GM19025 (cell line): ENCODE measurements around the gene CNTNAP2.

Experiments used
- ATAC-seq: cut with Tn5 transposase; IDR thresholded peaks from one replicate; pipeline ENCODE4 v1.9.1; 2021; ENCODE audit warnings: mild to moderate bottlenecking, low read depth, moderate library complexity; ENCODE audit not compliant: unreplicated experiment

Gene CNTNAP2

DNA sequence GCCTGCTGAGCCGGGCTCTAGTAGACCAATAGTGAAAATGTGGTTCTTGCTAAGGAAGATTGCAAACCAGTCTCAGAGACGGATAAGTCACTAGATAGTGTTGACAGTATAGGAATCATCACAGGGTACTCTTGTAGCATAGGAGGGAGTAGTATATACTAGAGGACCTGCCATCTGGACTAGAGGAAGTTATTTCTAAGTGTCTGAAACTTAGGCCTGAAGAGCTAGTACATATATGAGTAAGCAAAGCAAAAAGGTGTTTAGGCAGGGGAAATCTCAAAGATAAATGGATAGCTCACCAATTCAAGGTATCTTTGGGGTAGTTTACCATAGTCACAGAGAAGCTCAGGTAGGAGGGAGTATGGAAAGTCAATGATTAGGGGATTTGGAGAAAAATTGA is 428.1 kb downstream of the CNTNAP2 start:
- ATAC-seq, result no peak

DNA sequence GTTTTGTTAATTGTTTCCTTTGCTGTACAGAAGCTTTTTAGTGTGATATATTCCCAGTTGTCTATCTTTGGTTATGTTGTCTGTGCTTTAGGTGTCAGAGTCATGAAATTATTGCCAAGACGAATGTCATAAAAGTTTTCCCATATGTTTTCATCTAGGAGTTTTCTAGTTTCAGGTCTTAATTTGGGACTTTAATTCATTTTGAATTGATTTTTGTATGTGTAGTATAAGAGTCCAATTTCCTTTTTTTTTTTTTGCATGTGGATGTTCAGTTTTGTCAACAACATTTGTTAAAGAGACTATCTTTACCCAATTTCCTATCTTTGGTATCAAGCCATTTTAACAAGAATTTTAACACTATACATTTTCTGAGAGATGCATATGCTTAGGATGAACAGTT is 432.2 kb downstream of the CNTNAP2 start:
- ATAC-seq, result no peak

DNA sequence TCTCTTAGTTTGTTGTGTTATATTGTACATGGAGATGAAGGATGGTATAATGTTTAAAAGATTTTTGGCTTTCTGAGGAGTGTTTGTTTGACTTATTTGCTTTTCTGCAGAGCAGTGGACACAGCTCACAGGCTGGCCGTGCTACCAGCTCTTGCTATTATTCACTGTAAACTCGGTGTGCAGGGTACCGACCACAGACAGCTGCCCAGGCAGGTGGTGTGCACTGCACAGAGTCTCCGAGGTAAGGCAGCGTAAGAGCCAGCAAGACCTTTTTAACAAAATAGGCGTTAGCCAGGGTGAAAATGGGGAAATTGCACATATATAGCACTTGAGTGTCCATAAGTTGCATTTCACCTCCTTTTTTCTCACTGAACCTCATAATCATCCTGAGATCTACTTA is 438.0 kb downstream of the CNTNAP2 start:
- no peak for ATAC-seq

DNA sequence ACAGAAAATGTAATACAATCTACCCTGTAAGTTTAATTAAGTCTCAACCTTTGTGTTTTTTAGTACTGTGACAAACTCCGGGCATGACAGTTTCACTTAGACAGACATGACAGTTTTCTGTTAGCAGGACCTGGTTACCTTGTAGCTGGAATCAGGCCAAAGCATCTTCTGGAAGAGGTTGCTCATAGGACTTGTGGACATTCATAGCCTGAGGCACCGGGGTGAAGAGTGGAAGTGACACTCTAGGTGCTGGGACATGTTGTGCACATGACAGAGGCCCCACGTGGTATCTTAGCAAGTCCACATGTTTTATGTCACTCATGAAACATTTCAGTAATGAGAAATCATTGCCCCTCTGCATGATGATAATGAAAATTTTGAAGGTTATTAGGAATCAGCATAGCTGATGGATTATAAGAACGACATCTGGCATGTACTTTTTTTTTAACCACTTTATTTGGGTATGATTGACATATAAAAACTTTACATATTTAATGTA is 441.4 kb downstream of the CNTNAP2 start:
- no peak for ATAC-seq

DNA sequence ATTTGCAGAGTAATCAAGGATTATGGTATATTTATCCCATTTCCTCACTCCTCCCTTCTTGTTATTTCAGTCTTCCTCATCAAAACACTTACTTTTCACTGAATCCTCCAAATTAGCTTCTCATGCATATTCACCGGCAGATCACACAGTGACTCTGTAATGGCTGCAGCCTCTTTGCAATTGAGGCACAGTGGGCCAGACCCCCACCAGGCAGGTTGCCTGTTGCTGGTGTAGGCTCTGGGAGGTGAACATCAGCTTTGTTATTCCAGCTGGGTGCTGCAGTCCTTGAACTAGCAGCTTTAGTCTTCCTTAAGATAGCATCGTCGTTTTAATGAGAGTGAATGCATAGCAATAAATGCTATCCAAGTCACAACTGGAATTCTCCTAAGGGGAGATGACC is 449.3 kb downstream of the CNTNAP2 start:
- no peak for ATAC-seq

- ATAC-seq, result no peak
Measured at GRCh38 chr7:146575903-146576302, 459.3 kb downstream of the CNTNAP2 start.

DNA sequence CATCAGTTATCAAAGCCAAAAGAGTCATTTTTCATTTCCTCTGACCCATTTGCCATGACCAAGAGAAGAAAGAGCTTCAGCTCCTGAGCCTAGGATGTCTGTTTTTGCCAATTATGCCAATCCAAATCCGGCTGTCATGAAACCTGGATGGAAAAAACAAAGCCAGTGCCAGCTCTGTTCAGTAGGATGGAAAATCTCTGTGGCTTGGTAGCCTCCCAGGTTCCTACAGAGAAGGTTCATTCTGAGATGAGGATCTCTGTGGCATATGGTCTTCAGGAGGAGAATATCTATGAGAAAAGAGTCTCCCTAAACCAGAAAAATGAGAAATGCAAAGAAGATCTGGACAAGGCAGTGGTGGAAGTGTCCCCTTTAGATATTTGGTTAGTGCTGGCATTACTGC is 475.4 kb downstream of the CNTNAP2 start:
- no peak for ATAC-seq

- no peak for ATAC-seq
Measured at GRCh38 chr7:146606628-146607027, 490.0 kb downstream of the CNTNAP2 start.

DNA sequence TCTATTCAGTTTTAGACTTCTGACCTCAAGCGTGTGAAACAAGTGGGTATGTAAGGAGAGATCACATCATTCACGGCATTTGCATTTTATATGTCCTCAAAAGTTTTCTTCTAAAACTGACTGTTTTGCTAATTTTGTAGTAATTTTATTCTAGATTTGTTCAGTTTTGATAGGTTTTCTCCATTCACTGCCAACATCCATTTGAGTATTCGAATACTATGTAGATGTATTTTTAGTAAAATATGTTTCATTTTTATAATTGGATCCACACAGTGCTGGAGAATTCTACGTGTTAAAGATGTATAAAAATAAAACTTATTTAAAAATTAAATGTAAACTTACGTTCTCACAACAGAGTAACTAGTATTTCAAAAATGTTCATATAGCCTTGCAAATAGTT is 503.0 kb downstream of the CNTNAP2 start:
- no peak for ATAC-seq

DNA sequence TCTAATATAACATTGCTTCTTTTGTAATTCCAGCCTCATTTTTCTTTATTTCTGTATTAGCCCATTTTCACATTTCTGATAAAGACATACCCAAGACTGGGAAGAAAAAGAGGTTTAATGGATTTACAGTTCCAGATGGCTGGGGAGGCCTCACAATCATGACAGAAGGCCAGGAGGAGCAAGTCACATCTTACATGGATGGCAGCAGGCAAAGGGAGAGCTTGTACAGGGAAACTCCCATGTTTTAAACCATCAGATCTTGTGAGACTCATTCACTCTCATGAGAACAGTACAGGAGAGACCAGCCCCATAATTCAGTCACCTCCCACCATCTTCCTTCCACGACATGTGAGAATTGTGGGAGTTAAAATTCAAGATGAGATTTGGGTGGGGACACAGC is 510.3 kb downstream of the CNTNAP2 start:
- no peak for ATAC-seq

GRCh38 chr7:146635205-146636032 is 518.8 kb downstream of the CNTNAP2 start:
- ATAC-seq, result no peak

DNA sequence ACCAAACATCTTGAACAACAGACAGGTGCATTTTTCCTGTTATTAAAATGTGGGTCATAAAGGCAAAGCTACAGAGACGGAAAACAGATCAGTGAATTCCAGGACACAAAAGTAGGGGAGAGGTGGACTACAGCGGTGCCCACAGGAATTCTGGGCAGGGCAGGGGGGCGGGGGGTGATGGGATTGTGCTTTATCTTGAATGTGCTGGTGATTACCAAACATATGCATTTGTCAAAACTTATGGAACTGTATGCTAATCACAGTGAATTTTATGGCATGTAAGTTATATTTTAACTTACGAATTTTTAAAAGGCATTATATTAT is 519.4 kb downstream of the CNTNAP2 start:
- no peak for ATAC-seq

DNA sequence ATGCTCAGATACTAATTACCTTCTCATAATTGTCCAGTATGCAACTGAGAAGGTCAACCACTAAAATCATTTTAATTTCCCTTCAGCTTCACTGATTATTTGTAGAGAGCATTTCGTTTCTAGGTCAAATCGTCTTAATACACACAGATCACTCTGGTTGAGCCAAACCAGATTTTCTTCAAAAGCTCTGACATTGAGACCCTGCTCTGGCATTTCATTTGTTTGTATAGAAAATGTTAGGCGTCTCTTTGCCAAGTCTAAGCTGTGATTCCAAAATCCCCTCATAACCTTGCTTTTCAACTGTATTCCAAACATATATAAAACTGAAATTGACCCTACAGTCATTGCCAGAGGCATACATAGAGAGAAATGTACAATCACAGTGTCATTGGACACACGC is 520.0 kb downstream of the CNTNAP2 start:
- no peak for ATAC-seq

DNA sequence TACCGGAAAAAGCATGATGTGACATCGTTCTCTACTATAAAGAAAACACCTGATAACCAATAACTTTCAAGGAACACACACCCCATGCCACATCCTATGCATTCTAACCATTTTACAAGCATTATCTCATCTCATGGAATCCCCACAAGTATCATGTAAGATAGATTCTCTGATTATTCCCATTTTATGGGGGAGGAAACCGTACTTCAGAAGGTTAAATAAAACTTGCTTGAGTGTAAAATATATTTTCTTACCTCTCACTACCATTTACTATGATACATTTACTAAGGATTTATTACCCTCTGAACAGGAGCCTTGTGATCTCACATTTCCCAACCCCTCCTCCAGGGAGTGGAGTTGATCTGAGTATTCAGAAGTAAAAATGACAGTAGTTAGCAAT is 522.7 kb downstream of the CNTNAP2 start:
- no peak for ATAC-seq

- no peak for ATAC-seq
Measured at GRCh38 chr7:146641491-146641890, 524.9 kb downstream of the CNTNAP2 start.

- ATAC-seq, result no peak
Measured at GRCh38 chr7:146645383-146645976, 528.9 kb downstream of the CNTNAP2 start.

- no peak for ATAC-seq
Measured at GRCh38 chr7:146647445-146647844, 530.8 kb downstream of the CNTNAP2 start.

DNA sequence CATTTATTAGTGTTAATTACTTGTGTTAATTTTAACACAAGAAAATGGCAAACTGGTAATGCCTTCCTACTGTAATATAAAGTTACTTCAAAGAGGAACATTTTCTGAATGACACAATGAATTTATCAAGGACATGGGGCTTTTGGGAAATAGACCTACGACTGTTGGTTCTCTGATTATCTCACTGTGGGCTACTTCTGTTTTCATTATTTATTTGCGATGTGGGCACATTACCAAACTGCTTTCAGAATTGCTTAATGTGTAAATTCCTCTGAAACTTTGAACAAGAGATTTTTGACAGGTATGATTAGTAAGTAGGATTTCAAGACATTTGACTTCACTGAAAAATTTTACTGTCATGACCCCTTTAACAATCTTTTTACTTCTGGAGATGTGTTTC is 535.6 kb downstream of the CNTNAP2 start:
- ATAC-seq, result no peak

DNA sequence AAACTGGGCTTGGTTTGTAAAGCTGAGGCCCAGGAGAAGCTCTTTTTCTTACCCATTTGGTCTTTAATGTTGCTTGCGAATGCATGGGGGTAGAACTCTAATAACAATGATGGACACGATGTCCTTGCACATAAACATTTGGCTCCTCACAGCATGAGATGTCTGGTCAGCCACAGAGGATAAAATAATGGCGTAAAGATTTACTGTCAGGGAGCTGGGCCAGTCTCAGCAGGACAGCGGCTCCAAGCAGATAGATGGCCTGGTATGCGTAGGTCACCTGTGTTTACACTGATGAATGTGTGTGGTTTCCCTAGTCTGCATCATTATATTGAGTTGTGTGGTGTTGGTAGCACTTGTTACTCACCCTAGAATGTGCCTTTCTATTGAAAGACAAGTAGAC is 537.4 kb downstream of the CNTNAP2 start:
- no peak for ATAC-seq

- ATAC-seq, result no peak
Measured at GRCh38 chr7:146655928-146656797, 539.6 kb downstream of the CNTNAP2 start.

GRCh38 chr7:146656988-146657387 is 540.4 kb downstream of the CNTNAP2 start:
- ATAC-seq, result no peak
